GM21381 (cell line): Measurements from ENCODE around the gene TUBGCP2.
"Not testable (repeated sequence)": the region's sequence is repeated elsewhere in the genome, so short reads cannot be mapped to it uniquely, and the experiment has no call there.

Experiments used
- ATAC-seq: cut with Tn5 transposase; IDR thresholded peaks from one replicate; pipeline ENCODE4 v1.9.1; 2021; ENCODE audit warnings: mild to moderate bottlenecking, moderate library complexity; ENCODE audit not compliant: unreplicated experiment

Gene TUBGCP2

DNA sequence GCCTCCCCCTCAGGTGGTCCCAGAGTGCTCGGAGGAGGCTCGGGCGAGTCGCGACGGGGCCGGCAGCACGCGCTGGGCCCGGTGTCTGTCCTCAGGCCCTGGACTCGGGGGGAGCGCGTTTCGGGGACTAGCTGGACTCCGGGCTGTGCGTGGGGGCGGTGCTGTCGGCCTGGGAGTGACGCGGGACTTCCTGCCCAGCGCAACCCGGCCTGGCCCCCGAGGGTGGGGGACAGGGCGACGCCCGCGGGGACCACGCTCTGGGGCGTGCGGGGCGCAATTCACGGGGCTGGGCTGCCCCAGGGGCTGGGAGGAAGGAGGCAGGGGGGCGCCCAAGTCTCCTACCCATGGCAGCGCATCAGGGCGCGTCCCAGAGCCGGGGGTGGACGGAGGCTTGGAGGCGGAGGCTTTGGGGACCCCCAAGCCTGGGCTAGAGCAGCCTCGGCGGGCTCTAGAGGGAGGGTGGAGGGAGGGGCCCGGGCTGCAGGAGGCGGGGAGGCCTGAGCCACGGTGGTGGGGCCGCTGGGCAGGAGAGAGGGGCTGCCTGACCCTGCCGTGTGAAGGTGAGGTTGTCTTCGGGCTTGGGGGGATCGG lies 73.3 kb downstream of the TUBGCP2 start:
- no peak for ATAC-seq

DNA sequence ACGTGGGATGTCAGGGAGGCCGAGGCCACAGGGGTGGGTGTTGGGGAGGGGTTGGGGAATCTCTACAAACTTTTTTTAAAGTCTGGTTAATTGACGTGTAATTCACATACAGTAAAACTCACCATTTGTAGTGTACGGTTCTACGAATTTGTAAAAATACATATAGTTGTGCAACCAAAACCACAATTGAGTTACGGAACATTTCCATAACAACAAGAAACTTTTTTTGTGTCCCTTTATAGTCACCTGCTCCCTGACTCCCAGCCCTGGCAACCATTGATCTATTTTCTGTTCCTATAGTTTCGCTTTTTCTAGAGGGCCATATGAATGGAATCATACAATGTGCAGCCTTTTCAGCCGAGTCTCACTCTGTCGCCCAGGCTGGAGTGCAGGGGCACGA lies 73.9 kb downstream of the TUBGCP2 start:
- not testable (repeated sequence) for ATAC-seq

- ATAC-seq: no peak
These were observed 76.6 kb downstream of the TUBGCP2 start for GRCh38 chr10:133231946-133232574.

DNA sequence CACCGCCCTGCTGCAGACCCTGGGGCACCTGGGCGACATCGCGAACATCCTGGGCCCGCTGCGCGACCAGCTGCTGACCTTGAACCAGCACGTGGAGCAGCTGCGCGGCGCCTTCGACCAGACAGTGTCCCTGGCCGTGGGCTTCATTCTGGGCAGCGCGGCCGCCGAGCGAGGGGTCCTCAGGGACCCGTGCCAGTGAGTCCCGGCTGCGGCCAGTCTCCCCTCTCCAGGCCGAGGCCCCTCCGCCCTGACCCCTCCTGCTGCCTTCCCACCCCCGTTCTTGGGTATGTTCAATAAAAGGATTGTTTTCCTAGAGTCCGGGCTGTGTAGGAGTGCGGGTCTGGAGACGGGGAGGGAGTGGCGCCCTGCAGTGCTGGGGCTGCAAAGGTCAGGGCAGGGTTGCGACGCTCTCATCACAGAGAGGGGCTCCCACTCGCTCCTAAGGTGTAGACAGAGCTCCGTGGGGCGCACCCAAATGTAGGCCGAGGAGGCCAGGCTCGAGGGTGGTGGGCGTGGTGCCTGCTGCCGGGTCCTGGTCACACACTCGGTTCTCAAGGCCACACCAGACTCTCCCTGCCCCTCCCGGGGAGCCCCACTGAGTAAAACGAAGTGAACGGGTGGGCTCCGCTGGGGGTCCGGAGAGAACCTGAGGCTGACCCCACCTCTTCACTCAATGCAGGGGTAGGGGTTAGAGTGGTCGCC lies 77.3 kb downstream of the TUBGCP2 start:
- ATAC-seq: no peak

DNA sequence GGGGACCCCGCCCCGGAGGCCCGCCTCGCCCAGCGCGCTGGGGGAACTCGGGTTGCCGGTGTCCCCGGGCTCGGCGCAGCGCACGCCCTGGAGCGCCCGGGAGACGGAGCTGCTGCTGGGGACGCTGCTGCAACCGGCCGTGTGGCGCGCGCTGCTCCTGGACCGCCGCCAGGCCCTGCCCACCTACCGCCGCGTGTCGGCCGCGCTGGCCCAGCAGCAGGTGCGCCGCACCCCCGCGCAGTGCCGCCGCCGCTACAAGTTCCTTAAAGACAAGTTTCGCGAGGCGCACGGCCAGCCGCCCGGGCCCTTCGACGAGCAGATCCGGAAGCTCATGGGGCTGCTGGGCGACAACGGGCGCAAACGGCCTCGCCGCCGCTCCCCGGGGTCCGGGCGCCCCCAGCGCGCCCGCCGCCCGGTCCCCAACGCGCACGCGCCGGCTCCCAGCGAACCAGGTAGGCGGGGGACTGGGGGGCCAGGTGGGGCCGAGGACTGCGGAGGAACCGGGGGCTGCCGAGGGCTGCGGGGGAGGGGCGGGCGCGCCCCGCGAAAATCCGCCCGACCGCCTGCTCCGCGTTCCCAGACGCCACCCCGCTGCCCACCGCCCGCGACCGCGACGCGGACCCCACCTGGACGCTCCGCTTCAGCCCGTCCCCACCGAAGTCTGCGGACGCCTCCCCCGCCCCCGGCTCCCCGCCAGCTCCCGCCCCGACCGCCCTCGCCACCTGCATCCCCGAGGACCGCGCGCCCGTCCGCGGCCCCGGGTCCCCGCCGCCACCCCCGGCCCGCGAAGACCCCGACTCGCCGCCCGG lies 78.1 kb downstream of the TUBGCP2 start:
- no peak for ATAC-seq

DNA sequence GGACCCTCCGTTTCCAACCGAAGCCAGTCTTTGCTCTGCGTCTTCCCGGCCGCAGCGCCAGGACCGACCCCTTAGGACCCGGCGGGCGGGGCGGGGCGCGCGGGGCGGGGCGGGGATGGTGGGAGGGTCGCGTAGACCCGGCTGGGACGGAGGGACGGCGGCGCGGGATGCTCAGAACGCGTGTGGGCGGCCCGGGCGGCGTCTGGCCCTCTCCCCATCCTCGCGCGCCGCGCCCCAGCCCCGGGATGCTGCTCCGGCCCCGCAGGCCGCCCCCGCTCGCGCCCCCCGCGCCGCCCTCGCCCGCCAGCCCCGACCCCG lies 78.7 kb downstream of the TUBGCP2 start, which contains the start of gene UTF1:
TSS of gene UTF1 (plus strand) at position 174 of the 318 bp plus-strand sequence. CDS start at position 246, 72 bp downstream.
- ATAC-seq: no peak

DNA sequence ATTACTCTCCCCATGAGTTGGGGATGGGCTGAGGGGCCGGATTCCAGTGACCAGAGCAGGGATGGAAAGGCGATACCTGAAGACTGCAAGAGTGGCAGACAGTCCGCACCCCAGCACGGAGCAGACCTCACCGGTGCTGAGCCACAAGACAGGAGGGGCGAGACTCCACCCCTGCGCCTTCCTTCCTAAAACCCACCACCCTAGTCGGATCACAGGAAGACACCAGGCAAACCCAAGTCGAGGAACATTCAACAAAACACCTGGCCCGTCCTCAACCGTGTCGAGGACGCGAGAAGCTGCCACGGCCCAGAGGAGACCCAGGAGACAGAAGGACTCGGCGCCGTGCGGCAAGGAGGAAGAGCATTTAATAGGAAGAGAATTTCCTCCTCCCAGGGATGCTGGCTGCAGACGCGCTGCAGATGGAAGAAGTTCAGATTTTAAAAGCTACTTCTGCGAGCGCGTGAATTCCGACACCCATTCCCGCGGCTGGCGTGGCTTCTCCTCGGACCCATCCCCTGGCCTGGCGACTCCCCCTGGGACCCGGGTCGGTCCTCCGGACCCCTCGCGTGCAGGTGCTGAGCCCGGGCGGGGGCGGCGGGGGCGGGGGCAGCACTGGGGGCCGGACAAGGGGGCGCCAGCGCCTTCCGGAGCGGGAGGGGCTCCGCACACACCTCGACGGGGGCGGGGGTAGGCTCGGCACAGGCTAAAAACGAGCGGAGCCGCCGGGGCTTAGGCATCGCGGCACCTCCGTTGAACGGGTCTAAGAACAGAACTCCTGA lies 79.2 kb downstream of the TUBGCP2 start:
- no peak for ATAC-seq
